ENCODE data around the gene IGFBP3. TPM values are rescaled to one million over a fixed set of nuclear protein-coding genes. Genes with fewer than 3 reads are reported as not detected.

IGFBP3 gene
- total and polyA plus RNA-seq, 2 of the 13 experiments (the other 11 are each of a cell fraction or from before 2014, with no cell fraction given) = 57.5 TPM; not detected in 1

- TF ChIP-seq SALL1 (CRISPR knock-in tag; IDR thresholded peaks at IDR 0.05) (peak; percentile 89), ZFX (CRISPR knock-in tag; IDR thresholded peaks at IDR 0.05; ENCODE audit: low read depth) (no peak), SMAD1 (CRISPR knock-in tag; IDR thresholded peaks at IDR 0.05; ENCODE audit: borderline replicate concordance, low read depth) (peak; percentile 84; the same call in 1 of the 2 replicates), ZNF777 (CRISPR knock-in tag; IDR thresholded peaks at IDR 0.05) (no peak), FOSL1 (CRISPR knock-in tag; IDR thresholded peaks at IDR 0.05; ENCODE audit: borderline replicate concordance) (no peak), KLF15 (CRISPR knock-in tag; IDR thresholded peaks at IDR 0.05; ENCODE audit: borderline replicate concordance) (no peak), KDM3A (CRISPR knock-in tag; IDR thresholded peaks at IDR 0.05; ENCODE audit: low read depth) (no peak), POLR2AphosphoS5 (IDR thresholded peaks at IDR 0.05; ENCODE audit: low read depth, low read length) (peak; percentile 90), KAT7 (CRISPR knock-in tag; IDR thresholded peaks at IDR 0.05; ENCODE audit: borderline replicate concordance) (0 out of 2 replicates have a peak, but pooled peaks have one; percentile 5), TBP (CRISPR knock-in tag; IDR thresholded peaks at IDR 0.05) (no peak), ZNF773 (CRISPR knock-in tag; IDR thresholded peaks at IDR 0.05; ENCODE audit: borderline replicate concordance) (no peak), TCF7 (IDR thresholded peaks at IDR 0.05; ENCODE audit: low read depth) (no peak), ZNF841 (CRISPR knock-in tag; IDR thresholded peaks at IDR 0.05; ENCODE audit: borderline replicate concordance) (no peak; the same call in 1 of the 2 replicates), NR2F6 (IDR thresholded peaks at IDR 0.05) (no peak), NR2F6 (CRISPR knock-in tag; IDR thresholded peaks at IDR 0.05) (0 out of 2 replicates have a peak, but pooled peaks have one; percentile 3), ZNF790 (CRISPR knock-in tag; IDR thresholded peaks at IDR 0.05; ENCODE audit: borderline replicate concordance) (no peak; the same call in 1 of the 2 replicates), ZC3H13 (CRISPR knock-in tag; IDR thresholded peaks at IDR 0.05) (peak; percentile 99), TOPORS (CRISPR knock-in tag; IDR thresholded peaks at IDR 0.05) (0 out of 2 replicates have a peak, but pooled peaks have one; percentile 21)
- TF ChIP-seq, protein P1, sequence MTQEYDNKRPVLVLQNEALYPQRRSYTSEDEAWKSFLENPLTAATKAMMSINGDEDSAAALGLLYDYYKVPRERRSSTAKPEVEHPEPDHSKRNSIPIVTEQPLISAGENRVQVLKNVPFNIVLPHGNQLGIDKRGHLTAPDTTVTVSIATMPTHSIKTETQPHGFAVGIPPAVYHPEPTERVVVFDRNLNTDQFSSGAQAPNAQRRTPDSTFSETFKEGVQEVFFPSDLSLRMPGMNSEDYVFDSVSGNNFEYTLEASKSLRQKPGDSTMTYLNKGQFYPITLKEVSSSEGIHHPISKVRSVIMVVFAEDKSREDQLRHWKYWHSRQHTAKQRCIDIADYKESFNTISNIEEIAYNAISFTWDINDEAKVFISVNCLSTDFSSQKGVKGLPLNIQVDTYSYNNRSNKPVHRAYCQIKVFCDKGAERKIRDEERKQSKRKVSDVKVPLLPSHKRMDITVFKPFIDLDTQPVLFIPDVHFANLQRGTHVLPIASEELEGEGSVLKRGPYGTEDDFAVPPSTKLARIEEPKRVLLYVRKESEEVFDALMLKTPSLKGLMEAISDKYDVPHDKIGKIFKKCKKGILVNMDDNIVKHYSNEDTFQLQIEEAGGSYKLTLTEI (CRISPR knock-in tag; conservative IDR thresholded peaks at IDR 0.05) = no peak
- TF ChIP-seq, protein P2, sequence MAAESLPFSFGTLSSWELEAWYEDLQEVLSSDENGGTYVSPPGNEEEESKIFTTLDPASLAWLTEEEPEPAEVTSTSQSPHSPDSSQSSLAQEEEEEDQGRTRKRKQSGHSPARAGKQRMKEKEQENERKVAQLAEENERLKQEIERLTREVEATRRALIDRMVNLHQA (CRISPR knock-in tag; IDR thresholded peaks at IDR 0.05) = 0 out of 2 replicates have a peak, but pooled peaks have one; percentile 12
- TF ChIP-seq, protein P3, sequence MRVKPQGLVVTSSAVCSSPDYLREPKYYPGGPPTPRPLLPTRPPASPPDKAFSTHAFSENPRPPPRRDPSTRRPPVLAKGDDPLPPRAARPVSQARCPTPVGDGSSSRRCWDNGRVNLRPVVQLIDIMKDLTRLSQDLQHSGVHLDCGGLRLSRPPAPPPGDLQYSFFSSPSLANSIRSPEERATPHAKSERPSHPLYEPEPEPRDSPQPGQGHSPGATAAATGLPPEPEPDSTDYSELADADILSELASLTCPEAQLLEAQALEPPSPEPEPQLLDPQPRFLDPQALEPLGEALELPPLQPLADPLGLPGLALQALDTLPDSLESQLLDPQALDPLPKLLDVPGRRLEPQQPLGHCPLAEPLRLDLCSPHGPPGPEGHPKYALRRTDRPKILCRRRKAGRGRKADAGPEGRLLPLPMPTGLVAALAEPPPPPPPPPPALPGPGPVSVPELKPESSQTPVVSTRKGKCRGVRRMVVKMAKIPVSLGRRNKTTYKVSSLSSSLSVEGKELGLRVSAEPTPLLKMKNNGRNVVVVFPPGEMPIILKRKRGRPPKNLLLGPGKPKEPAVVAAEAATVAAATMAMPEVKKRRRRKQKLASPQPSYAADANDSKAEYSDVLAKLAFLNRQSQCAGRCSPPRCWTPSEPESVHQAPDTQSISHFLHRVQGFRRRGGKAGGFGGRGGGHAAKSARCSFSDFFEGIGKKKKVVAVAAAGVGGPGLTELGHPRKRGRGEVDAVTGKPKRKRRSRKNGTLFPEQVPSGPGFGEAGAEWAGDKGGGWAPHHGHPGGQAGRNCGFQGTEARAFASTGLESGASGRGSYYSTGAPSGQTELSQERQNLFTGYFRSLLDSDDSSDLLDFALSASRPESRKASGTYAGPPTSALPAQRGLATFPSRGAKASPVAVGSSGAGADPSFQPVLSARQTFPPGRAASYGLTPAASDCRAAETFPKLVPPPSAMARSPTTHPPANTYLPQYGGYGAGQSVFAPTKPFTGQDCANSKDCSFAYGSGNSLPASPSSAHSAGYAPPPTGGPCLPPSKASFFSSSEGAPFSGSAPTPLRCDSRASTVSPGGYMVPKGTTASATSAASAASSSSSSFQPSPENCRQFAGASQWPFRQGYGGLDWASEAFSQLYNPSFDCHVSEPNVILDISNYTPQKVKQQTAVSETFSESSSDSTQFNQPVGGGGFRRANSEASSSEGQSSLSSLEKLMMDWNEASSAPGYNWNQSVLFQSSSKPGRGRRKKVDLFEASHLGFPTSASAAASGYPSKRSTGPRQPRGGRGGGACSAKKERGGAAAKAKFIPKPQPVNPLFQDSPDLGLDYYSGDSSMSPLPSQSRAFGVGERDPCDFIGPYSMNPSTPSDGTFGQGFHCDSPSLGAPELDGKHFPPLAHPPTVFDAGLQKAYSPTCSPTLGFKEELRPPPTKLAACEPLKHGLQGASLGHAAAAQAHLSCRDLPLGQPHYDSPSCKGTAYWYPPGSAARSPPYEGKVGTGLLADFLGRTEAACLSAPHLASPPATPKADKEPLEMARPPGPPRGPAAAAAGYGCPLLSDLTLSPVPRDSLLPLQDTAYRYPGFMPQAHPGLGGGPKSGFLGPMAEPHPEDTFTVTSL (CRISPR knock-in tag; IDR thresholded peaks at IDR 0.05; ENCODE audit: borderline replicate concordance) = peak; percentile 57; the same call in 1 of the 2 replicates
These were observed 26.9 kb downstream of the IGFBP3 start (continued) for GRCh38 chr7:45893996-45894664.

All from HepG2 (cell line).